NB4 (cell line): ENCODE results near the gene NTRK3.

Source experiments
- CTCF ChIP-seq: IDR thresholded peaks from one replicate; pipeline ENCODE4 v1.5.1; 2012; ENCODE audit warnings: low read depth, low read length
- POLR2A ChIP-seq: IDR thresholded peaks from 2 replicates; pipeline ENCODE4 v1.6.1; 2011; ENCODE audit warnings: mild to moderate bottlenecking; ENCODE audit not compliant: insufficient read length; ENCODE audit errors: extremely low read depth

- TF ChIP-seq CTCF (peak; percentile 46), POLR2A (no peak)
Observed at GRCh38 chr15:88258093-88258641, 1.6 kb upstream of the NTRK3 start.
